Adrenal gland (tissue), 5 donors: ENCODE data around the gene GNB3.
"Not testable (repeated sequence)": the region's sequence is repeated elsewhere in the genome, so short reads cannot be mapped to it uniquely, and the experiment has no call there.

Source experiments
- POLR2A ChIP-seq, 2 donors: fragments of 450-650 bp; IDR thresholded peaks; one replicate each; pipeline ENCODE4 v1.6.1; 2017; ENCODE audit warnings: antibody characterized with exemption in 2 of 2, mild to moderate bottlenecking in 2 of 2, moderate library complexity in 1 of 2
- TF ChIP-seq, protein P1 (sequence below), 6 experiments: fragments of 450-650 bp in 4 of 6; fragments of 200-600 bp in 2 of 6; sonication (generic) in 1 of 6; IDR thresholded peaks; 1 replicate in 5 of 6; 2 replicates in 1 of 6; pipeline versions ENCODE4 v1.5.1 to v1.8.0; 2016 to 2021; ENCODE audit warnings: antibody characterized with exemption in 6 of 6, mild to moderate bottlenecking in 2 of 6, moderate library complexity in 1 of 6
- donor health status: DM: no; HTN: no; CAD: no.

DNA sequence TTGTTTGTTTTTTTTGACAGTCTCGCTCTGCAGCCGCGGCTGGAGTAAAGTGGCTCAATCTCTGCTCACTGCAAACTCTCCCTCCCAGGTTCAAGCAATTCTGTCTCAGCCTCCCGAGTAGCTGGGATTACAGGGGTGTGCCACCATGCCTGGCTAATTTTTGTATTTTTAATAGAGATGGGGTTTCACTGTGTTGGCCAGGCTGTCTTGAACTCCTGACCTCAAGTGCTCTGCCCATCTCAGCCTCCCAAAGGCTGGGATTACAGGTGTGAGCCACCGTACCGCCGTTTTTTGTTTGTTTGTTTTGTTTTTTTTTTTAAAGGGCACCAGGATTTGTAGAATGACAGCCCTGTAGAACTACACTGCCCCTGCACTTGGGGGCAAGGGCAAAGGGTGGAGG, 48.1 kb downstream of the GNB3 start:
- TF ChIP-seq, protein P1, sequence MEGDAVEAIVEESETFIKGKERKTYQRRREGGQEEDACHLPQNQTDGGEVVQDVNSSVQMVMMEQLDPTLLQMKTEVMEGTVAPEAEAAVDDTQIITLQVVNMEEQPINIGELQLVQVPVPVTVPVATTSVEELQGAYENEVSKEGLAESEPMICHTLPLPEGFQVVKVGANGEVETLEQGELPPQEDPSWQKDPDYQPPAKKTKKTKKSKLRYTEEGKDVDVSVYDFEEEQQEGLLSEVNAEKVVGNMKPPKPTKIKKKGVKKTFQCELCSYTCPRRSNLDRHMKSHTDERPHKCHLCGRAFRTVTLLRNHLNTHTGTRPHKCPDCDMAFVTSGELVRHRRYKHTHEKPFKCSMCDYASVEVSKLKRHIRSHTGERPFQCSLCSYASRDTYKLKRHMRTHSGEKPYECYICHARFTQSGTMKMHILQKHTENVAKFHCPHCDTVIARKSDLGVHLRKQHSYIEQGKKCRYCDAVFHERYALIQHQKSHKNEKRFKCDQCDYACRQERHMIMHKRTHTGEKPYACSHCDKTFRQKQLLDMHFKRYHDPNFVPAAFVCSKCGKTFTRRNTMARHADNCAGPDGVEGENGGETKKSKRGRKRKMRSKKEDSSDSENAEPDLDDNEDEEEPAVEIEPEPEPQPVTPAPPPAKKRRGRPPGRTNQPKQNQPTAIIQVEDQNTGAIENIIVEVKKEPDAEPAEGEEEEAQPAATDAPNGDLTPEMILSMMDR (IDR thresholded peaks at IDR 0.05): not testable (repeated sequence)
- TF ChIP-seq POLR2A (IDR thresholded peaks at IDR 0.05): not testable (repeated sequence)
